ENCODE measurements around the gene NPPA. TPM values are rescaled to one million over a fixed set of nuclear protein-coding genes. Genes with fewer than 3 reads are reported as not detected.
"Not testable (repeated sequence)": the region's sequence is repeated elsewhere in the genome, so short reads cannot be mapped to it uniquely, and the experiment has no call there.

NPPA gene
- total RNA-seq, result not detected

DNA sequence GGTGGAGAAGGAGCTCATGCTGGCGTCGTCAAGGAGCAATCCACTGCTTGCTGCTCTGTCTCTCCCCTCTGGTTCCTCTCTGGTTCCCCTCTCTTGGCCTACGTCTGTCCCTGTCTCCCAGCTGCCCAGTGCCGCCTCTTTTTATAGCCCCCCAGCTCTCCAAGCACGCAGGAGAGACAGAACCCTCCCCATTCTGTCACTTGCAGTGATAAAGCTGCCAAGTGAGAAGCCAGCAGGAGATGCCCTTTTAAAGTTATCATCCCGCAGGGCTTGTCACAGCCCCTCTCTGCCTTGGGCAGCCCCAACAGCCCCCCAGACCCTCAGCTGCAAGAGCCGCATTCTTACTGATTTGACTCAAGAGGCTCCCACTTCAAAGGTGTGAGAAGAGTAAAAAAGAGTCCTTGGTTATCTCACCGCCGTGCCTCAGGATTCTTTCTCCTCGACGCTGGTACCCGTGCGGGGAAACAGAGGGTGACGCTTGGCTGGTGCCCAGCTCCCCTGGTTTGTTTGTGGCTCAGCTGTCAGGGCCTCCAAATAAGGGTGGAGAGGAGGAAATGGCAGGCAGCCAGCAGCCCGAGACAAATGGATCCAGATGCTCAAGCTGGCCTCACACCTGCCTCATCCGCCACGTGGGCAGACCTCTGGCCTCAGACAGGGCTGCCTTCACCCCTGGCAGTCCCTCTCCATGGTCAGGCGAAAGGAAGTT is at the start of gene NPPA:
TSS of gene NPPA (minus strand) at position 117 of the 706 bp plus-strand sequence. CDS start at position 18, 99 bp downstream.
- peak in 1 of 3 donors; percentile 25 for DNase-seq (ENCODE audit: low read depth in 2 of 3, low spot score in 2 of 3)

DNA sequence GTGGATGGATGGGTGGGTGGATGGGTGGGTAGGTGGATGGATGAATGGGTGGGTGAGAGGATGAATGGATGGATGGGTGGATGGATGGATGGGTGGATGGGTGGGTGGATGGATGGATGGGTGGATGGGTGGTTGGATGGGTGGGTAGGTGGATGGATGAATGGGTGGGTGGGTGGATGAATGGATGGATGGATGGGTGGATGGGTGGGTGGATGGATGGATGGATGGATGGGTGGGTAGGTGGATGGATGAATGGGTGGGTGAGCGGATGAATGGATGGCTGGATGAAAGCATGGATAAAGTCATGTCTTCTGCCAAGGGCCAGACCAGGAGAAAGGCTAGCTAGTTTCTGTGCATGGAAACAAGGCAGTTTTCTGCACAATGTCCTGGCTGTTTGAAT is 46.9 kb upstream of the NPPA start:
- not testable (repeated sequence) for DNase-seq (ENCODE audit: low read depth in 2 of 3, low spot score in 2 of 3)

GRCh38 chr1:11893907-11894251 is 46.3 kb upstream of the NPPA start:
- DNase-seq (ENCODE audit: low read depth in 2 of 3, low spot score in 2 of 3), result peak; percentile 41 to 56 (median 50)

DNA sequence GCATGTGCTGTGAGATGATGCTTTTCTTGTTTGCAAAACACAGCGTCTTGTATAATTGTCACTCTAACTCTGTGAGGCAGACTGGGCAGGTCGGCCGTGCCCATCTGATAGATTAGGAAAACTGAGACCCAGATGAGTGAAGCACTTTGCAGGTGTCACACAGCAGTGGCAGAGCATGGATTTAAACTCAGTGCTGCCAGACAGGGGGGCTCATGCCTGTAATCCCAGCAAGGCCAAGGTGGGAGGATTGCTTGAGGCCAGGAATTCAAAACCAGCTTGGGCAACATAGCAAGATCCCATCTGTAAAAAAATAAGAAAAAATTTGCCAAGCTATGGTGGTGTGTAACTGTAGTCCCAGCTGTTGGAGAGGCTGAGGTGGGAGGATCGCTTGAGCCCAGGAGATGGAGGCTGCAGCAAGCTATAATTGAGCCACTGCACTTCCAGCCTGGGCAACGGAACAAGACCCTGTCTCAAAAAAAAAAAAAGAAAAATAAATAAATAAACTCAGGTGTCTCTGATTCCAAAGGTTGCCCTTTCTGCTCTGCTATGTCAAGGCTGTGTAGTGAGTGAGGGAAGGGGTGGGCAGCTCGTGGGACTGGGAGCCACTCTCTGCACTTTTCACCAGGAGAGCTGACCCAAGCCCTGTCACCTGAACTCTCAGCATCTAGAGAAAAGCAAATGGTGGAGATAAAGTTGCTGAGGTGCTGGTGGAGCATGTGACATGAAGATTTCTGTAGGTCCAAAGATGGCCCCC is 44.0 kb upstream of the NPPA start:
- DNase-seq (ENCODE audit: low read depth in 2 of 3, low spot score in 2 of 3), result no peak

DNA sequence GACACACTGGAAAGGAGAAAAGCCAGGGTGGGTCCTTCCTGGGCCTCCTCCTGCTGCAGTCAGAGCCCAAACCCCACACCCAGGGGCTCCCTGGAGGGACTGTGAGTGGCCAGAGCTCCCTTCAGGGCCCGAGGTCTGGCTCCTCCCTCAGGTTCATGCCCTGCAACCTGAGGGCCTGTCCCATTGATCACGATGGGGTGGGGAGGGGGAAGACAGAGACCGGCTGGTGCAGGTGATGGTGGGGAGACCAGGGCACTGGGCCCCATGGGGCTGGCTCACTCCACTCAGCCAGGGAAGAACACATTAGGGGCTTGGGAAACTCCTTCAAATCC is 41.3 kb upstream of the NPPA start:
- no peak for DNase-seq (ENCODE audit: low read depth in 2 of 3, low spot score in 2 of 3)

- no peak for DNase-seq (ENCODE audit: low read depth in 2 of 3, low spot score in 2 of 3)
Observed at GRCh38 chr1:11888206-11888876, 40.8 kb upstream of the NPPA start.

- DNase-seq (ENCODE audit: low read depth in 2 of 3, low spot score in 2 of 3), result no peak
Observed at GRCh38 chr1:11887666-11888007, 40.1 kb upstream of the NPPA start.

DNA sequence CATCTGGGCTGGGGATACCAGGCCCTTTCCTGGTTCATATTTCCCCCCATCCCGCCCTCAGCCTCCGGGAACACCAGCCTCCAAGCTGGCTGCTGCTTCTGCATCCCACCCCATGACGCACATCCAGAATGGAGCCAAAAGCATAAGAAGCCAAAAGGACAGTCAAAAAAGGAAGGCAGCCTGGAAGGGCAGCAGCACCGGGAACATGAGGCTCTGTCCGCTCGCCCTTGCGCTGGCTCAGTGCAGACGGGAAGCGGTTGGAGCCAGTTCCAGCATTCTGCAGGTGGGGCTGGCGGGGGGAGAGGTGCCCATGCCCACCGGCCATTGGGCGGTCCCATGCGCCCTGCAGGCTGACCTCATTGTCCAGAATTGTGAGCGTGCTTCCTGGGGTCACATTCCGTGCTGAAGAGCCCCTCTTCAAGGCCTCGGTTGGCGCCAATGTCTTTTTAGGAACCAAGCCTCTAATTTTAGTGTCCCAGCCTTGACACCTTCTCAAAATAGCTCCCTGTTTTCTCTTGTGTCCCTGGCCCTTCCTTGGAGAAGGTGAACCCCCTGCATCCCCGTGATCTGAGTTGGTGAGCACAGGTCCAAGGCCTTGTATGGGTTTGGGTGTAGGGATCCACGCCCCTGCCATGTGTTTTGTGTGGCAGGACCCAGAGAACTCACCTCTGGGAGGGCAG is 39.5 kb upstream of the NPPA start:
- DNase-seq (ENCODE audit: low read depth in 2 of 3, low spot score in 2 of 3), result no peak

DNA sequence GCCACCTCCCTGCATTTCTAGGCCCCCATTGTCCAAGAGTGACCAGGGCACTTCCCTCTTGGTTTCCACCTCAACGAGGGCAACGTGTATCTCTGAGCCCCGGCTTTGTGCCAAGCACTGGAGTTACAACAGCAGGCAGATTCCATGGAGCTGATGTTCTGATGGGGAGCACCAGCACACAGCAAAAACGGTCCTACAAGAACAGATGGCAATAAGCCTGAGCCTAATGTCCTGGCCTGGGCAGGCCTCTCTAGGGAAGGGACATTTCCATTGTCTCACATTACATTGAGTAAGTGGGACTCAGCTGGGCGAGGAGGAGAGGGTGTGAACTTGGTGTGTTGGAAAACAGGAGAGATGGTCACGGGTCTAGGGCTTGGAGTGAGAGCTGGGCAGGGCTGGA is 38.3 kb upstream of the NPPA start:
- DNase-seq (ENCODE audit: low read depth in 2 of 3, low spot score in 2 of 3), result no peak

DNA sequence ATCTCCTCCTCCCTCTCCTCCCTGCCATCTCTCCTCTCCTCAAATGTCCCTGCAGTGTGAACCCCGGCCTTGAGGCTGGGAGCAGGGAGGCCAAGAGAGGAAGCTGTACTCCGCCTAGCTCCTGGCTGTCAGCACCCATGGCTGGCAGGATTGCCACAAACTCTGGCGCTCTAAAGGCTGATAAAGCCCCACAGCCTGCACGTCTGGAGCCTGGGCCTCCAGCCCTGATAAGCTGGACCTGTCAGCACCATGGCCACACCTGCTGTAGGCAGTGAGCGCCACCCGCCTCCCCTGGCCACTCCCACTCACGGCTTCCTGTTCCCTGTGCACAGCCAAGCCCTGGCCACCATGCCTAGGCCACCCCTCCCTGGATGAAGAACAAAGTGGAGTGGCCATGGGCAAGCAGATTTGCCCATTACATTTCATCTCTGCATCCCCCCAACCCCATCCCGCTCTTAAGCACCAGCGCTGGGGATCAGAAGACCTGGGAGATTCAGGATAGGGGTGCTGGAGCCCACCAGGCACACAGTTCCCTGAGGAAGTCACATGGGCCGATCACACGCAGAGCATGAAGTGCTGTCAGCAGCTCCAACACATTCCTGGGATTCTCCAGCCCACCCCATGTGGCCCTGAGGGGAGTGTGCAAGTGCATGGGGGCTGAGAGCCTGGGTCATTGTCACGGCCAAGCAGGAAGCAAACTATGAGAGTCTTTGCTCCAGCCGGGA is 35.4 kb upstream of the NPPA start:
- DNase-seq (ENCODE audit: low read depth in 2 of 3, low spot score in 2 of 3), result peak in 1 of 3 donors; percentile 33

DNA sequence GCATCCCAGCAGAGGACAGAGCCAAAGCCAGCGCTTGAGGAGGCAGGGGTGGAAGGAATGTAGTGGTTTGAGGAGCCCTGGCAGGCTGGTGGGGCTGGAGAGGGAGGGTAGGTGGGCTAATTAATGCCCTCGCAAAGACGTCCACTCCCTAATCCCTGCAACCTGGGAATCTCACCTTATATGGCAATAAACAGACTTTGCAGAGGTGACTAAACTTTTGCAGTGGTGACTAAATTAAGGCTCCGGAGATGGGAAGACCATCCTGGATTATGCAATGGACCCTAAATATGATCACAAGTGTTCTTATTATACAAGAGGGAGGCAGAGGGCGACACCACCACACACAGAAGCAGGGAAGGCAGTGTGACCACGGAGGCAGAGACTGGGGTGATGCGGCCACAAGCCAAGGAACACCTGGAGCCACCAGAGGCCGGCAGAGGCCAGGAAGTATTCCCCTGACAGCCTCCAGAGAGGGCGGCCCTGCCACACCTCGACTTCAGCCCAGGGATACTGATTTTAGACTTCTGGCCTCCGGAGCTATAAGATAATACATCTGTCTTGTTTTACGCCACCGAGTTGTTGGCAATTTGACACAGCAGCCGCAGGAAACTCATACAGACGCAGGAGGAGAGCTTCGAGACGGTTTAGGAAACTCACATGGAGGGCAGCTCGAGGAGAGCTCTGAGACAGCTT is 34.3 kb upstream of the NPPA start:
- no peak for DNase-seq (ENCODE audit: low read depth in 2 of 3, low spot score in 2 of 3)

DNA sequence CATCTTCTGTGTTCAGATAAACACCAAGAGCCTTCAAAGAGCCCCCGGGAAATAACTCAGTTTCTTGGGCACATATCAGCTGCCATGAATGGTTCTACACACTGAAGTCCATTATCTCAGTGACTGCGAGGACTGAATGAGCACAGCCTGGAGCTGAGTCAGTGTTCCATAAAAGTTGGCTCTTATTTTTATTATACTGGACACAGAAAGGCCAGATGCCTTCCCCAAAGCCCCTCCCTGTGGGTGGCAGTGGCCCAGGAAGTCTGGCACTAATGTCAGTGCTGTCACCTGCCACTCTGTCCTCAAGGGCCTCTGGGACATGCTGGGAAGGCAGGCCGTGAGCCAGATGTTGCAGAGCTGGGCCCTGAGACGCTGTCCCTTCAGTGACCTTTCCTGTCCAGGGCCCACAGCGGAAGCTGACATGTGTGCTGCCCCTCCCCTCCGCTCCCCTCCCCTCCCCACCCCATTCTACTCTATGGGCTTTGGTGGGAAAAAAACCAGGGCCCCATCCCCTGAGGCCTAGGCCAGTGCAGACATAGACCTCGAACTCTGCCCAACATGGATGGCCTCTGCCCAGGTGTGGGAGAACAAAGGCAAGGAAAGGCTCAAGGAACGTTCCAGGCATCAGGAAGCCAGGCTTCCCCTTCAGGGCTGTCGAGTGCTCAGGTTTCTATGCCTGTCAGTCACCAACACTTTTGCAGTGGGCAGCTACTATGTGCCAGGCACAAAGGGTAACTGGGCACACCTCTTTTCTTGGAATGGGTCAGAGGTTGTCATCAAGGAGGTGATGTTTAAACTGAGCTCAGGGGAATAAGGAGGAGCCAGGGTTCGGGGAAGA is 33.5 kb upstream of the NPPA start:
- no peak for DNase-seq (ENCODE audit: low read depth in 2 of 3, low spot score in 2 of 3)

DNA sequence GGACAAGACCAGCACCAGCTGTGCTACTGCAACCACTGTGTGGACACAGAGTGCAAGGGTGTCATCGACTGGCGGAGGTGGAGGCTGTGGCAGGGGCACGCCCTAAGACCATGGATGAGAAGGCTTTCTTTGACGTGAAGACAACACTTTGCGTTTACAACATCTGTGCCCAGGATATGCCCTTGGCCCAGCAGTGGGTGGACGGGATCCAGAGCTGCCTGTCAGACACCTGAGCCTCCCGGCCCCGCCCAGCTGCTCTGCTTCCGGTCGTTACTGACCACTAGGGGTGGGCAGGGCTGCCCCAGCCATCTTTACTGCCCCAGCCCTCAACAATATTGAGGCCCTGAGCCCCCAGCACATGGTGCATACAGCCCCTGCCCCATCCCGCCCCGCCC is 32.6 kb upstream of the NPPA start:
- DNase-seq (ENCODE audit: low read depth in 2 of 3, low spot score in 2 of 3), result no peak

GRCh38 chr1:11879311-11880180 is 32.0 kb upstream of the NPPA start:
- no peak for DNase-seq (ENCODE audit: low read depth in 2 of 3, low spot score in 2 of 3)

DNA sequence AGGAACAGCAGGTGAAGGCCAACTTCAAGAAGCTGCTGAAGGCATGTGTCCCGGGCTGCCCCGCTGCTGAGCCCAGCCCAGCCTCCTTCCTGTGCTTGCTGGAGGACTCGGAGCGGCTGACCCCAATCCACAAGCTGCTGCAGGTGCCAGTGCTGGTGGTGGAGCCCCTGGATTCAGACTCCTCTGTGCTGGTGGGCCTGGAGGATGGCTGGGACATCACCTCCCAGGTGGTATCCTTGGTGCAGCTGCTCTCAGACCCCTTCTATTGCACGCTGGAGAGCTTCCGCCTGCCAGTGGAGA is 31.3 kb upstream of the NPPA start:
- no peak for DNase-seq (ENCODE audit: low read depth in 2 of 3, low spot score in 2 of 3)

- no peak for DNase-seq (ENCODE audit: low read depth in 2 of 3, low spot score in 2 of 3)
Observed at GRCh38 chr1:11878081-11878890, 30.7 kb upstream of the NPPA start.

- no peak for DNase-seq (ENCODE audit: low read depth in 2 of 3, low spot score in 2 of 3)
Observed at GRCh38 chr1:11877074-11877473, 29.5 kb upstream of the NPPA start.

DNA sequence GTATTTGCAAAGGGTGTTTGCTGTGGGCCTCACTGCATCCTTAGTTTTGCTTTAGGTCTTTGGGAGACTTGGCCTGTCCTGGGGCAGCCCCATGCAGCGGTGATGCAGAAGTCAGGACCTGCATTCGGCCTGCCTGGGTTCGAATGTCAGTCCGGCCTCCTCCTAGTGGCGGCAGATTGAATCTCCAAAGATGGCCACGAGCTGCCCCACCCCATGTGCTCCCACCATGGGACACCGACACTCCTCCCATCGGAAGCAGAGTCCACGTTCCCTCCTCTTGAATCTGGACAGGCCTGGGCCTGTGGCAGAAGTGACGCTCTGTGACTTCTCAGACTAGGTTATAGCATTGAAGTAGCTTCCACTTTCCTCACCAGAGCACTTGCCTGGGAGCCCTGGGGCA is 27.5 kb upstream of the NPPA start:
- DNase-seq (ENCODE audit: low read depth in 2 of 3, low spot score in 2 of 3), result no peak
